C4-2B (cell line): ENCODE data around the gene CHMP1A.
"Not testable (repeated sequence)": the region's sequence is repeated elsewhere in the genome, so short reads cannot be mapped to it uniquely, and the experiment has no call there.

Experiments
- H3K27ac ChIP-seq: fragments of 450-650 bp; 2 replicates; pipeline ENCODE4 v1.5.1; 2017
- ZFX ChIP-seq: fragments of 450-650 bp; IDR thresholded peaks from 2 replicates; pipeline ENCODE4 v1.6.1; 2017
- TF ChIP-seq, protein P1 (sequence below): fragments of 450-650 bp; conservative IDR thresholded peaks from 2 replicates; pipeline ENCODE4 v1.5.1; 2017; ENCODE audit warnings: mild to moderate bottlenecking

The CHMP1A gene

DNA sequence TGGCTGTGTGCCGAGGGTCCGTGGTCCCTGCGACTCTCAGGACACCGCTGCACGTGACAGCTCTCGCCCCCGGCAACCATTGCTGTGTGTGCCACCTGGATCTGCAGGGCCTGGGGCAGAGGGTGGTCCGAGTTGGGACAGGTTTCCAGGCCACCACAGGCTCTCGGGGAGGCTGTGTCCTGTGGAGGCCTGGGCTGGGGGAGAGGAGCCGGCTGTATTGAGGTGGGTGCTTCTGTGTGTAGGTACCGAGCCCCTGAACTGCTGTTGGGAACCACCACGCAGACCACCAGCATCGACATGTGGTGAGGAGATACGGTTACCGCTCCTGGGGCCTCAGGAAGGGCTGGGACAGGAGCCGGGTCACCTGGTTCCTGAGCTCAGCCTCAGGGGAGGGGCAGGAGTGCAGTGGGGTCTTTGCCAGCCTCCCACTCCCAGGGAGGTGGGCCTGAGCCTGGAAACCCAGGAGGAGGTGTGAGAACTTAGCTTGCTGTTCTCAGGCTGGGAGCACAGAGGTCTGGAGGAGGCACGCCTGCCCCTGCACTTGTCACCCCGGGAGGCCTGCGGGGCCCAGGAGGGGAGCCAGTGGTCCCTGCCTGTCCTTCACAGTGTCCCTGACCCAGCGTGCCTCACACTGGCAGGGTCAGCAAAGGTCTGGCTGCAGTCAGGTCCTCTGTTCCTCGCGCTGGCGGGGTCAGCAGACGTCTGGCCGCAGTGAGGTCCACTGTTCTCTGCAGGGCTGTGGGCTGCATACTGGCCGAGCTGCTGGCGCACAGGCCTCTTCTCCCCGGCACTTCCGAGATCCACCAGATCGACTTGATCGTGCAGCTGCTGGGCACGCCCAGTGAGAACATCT is 36.6 kb upstream of the CHMP1A start:
- no peak overlapping the region for H3K27ac ChIP-seq
- TF ChIP-seq, protein P1, sequence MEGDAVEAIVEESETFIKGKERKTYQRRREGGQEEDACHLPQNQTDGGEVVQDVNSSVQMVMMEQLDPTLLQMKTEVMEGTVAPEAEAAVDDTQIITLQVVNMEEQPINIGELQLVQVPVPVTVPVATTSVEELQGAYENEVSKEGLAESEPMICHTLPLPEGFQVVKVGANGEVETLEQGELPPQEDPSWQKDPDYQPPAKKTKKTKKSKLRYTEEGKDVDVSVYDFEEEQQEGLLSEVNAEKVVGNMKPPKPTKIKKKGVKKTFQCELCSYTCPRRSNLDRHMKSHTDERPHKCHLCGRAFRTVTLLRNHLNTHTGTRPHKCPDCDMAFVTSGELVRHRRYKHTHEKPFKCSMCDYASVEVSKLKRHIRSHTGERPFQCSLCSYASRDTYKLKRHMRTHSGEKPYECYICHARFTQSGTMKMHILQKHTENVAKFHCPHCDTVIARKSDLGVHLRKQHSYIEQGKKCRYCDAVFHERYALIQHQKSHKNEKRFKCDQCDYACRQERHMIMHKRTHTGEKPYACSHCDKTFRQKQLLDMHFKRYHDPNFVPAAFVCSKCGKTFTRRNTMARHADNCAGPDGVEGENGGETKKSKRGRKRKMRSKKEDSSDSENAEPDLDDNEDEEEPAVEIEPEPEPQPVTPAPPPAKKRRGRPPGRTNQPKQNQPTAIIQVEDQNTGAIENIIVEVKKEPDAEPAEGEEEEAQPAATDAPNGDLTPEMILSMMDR = no peak
- TF ChIP-seq ZFX = no peak

DNA sequence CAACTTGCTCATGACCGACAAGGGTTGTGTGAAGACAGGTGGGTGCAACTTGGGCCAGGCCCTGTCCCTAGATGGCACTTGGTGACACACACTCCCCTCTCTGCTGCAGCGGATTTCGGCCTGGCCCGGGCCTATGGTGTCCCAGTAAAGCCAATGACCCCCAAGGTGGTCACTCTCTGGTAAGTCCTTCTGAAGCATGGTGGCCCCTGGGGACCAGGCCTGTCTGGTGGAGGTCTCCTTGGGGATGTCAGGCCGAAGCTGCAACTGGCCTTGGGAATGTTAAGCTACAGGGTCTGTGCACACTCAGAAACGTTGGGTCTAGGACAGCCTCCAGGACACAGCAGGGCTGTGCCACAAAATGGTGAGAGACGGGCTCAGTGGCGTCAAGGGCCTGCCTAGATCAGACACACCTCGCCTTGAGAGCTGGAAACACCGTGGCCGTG is 35.8 kb upstream of the CHMP1A start:
- H3K27ac ChIP-seq = no peak overlapping the region
- no peak for TF ChIP-seq ZFX
- TF ChIP-seq, protein P1 = no peak

DNA sequence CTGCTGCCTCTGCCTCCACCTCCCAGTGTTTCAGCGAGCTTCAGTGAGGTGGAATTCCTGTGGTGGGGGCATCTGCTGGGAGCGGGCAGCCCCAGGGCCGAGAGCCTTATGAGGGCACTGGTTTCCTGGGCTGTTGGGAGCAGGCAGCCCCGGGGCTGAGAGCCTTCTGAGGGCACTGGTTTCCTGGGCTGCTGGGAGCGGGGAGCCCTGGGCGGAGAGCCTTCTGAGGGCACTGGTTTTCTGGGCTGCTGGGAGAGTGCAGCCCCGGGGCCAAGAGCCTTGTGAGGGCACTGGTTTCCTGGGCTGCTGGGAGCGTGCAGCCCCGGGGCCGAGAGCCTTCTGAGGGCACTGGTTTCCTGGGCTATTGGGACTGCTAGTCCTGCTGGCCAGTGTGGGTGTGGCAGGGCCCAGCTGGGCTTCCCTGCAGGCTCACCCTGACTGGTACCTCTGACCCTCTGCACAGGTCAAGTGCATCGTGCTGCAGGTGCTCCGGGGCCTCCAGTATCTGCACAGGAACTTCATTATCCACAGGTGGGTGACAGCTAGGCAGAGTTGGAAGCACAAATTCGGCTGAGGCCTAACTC is 34.6 kb upstream of the CHMP1A start:
- TF ChIP-seq ZFX = no peak
- TF ChIP-seq, protein P1 = no peak
- H3K27ac ChIP-seq = no peak overlapping the region

DNA sequence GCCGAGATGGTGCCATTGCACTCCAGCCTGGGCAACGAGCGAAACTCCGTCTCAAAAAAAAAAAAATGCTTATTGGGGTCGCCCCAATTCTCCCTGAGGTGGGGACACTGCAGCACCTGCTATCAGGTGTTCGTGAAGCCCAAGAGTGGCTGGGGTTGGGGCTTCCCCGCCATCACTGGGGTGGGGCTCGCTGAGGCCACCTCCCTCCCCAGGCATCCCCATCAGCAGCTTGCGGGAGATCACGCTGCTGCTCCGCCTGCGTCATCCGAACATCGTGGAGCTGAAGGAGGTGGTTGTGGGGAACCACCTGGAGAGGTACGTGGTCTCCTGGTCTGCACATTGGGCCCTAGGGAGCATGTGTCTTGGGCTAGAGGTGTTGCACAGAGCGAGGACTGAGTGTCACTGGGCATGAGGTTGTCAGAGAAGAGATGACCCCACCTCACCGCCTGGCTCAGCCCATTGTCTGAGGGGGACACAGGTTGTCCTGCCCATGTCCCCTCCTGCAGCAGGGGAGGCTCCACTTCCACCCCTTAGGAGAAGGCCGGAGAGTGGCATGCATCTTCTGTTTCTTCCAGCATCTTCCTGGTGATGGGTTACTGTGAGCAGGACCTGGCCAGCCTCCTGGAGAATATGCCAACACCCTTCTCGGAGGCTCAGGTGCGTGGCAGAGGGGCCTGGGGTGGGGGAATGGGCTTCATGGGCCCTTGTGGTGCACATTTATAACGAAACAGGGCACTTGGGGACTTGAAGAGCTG is 33.9 kb upstream of the CHMP1A start:
- H3K27ac ChIP-seq = no peak overlapping the region
- TF ChIP-seq, protein P1 = no peak
- no peak for TF ChIP-seq ZFX

DNA sequence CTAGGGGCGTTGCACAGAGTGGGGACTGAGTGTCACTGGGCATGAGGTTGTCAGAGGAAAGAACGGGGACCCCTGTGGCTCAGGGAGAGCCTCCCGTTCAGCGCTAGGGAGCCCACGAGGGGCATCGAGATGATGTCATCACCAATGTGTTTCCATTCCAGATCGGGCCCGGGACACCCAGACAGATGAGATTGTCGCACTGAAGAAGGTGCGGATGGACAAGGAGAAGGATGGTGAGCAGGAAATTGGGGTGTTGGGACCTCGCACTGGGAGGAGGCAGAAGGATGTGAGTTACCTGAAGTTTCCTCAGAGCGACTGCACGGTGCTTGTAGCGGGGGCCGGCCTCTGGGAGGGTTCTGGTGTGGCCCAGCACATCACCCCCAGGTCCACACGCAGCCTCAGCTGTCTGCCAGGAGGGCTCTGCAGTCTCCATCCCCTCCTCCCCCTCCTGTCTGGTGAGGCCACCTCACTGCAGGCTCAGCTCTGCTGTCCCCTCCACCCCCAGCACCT is 32.9 kb upstream of the CHMP1A start:
- no peak for TF ChIP-seq ZFX
- TF ChIP-seq, protein P1 = no peak
- no peak overlapping the region for H3K27ac ChIP-seq

DNA sequence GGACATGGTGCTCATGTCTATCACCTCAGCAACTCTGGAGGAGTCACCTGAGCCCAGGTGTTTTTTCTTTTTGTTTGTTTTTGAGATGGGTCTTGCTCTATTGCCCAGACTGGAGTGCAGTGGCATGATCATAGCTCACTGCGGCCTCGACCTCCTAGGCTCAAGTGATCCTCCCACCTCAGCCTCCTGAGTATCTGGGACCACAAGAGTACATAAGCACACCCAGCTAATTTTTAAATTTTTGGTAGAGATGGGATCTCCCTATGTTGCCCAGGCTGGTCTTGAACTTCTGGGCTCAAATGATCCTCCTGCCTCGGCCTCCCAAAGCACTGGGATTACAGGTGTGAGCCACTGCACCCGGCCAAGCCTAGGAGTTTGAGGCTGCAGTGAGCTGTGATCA is 32.1 kb upstream of the CHMP1A start:
- H3K27ac ChIP-seq = not testable (repeated sequence)

- H3K27ac ChIP-seq = no peak overlapping the region
- TF ChIP-seq ZFX = no peak
- TF ChIP-seq, protein P1 = no peak
Measured at GRCh38 chr16:89689142-89689541, 31.6 kb upstream of the CHMP1A start.
